Liver (tissue), 3 donors: ENCODE data around the gene DIPK1C.

Source experiments
- EGR1 ChIP-seq, 2 donors: IDR thresholded peaks; 2 replicates each; pipeline ENCODE4 v1.6.1; 2016 to 2018; ENCODE audit warnings: antibody characterized with exemption in 2 of 2, low read depth in 2 of 2
- JUND ChIP-seq, 2 donors: IDR thresholded peaks; 2 replicates each; pipeline ENCODE4 v1.6.1; 2016; ENCODE audit warnings: antibody characterized with exemption in 2 of 2
- RAD21 ChIP-seq, 2 donors: IDR thresholded peaks; 2 replicates each; pipeline ENCODE4 v1.6.1; 2016; ENCODE audit warnings: antibody characterized with exemption in 2 of 2, mild to moderate bottlenecking in 2 of 2
- RXRA ChIP-seq, 2 donors: IDR thresholded peaks; 2 replicates each; pipeline ENCODE4 v1.6.1; 2017 to 2018; ENCODE audit warnings: antibody characterized with exemption in 2 of 2, mild to moderate bottlenecking in 1 of 2
- SP1 ChIP-seq: IDR thresholded peaks from 2 replicates; pipeline ENCODE4 v1.6.1; 2018; ENCODE audit warnings: antibody characterized with exemption, mild to moderate bottlenecking
- TF ChIP-seq, protein P1 (sequence below): fragments of 150-350 bp; IDR thresholded peaks from 2 replicates; pipeline ENCODE4 v1.5.1; 2017; ENCODE audit warnings: improper control_type of control experiment, low read depth, low read length; ENCODE audit not compliant: missing input control
- TF ChIP-seq, protein P2 (sequence below): IDR thresholded peaks from 2 replicates; pipeline ENCODE4 v1.6.1; 2016; ENCODE audit warnings: antibody characterized with exemption
- donor health status: healthy.
- donor health status: healthy.

DNA sequence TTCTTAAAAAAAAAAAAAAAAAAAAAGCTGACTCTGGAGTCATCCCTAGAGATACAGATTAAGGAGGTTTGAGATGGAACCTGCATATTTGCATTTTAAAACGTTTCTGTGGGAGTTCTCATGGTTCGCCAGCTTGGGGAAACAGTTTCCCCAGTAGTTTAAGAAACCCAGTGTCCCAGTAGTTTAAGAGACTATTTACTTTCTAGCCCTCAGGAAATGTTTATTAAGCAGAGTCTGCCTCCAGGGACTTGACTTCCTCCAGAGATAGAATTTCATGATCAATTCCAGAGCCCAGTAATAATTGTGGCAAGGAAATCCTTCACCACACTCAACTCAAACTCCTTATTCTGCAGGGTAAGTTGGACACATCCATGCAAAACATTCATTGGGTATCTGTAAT, 39.1 kb downstream of the DIPK1C start:
- TF ChIP-seq, protein P1, sequence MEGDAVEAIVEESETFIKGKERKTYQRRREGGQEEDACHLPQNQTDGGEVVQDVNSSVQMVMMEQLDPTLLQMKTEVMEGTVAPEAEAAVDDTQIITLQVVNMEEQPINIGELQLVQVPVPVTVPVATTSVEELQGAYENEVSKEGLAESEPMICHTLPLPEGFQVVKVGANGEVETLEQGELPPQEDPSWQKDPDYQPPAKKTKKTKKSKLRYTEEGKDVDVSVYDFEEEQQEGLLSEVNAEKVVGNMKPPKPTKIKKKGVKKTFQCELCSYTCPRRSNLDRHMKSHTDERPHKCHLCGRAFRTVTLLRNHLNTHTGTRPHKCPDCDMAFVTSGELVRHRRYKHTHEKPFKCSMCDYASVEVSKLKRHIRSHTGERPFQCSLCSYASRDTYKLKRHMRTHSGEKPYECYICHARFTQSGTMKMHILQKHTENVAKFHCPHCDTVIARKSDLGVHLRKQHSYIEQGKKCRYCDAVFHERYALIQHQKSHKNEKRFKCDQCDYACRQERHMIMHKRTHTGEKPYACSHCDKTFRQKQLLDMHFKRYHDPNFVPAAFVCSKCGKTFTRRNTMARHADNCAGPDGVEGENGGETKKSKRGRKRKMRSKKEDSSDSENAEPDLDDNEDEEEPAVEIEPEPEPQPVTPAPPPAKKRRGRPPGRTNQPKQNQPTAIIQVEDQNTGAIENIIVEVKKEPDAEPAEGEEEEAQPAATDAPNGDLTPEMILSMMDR = no peak
- no peak for TF ChIP-seq RXRA (IDR thresholded peaks at IDR 0.05)
- TF ChIP-seq, protein P2, sequence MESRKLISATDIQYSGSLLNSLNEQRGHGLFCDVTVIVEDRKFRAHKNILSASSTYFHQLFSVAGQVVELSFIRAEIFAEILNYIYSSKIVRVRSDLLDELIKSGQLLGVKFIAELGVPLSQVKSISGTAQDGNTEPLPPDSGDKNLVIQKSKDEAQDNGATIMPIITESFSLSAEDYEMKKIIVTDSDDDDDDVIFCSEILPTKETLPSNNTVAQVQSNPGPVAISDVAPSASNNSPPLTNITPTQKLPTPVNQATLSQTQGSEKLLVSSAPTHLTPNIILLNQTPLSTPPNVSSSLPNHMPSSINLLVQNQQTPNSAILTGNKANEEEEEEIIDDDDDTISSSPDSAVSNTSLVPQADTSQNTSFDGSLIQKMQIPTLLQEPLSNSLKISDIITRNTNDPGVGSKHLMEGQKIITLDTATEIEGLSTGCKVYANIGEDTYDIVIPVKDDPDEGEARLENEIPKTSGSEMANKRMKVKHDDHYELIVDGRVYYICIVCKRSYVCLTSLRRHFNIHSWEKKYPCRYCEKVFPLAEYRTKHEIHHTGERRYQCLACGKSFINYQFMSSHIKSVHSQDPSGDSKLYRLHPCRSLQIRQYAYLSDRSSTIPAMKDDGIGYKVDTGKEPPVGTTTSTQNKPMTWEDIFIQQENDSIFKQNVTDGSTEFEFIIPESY = no peak
- TF ChIP-seq JUND (IDR thresholded peaks at IDR 0.05) = no peak
- no peak for TF ChIP-seq SP1
- TF ChIP-seq RAD21 (IDR thresholded peaks at IDR 0.05) = no peak
- no peak for TF ChIP-seq EGR1 (IDR thresholded peaks at IDR 0.05; ENCODE audit: low read depth in 2 of 2)
